TTC549 (cell line): Measurements from ENCODE around the gene RIBC2.
"Not testable (repeated sequence)": the region's sequence is repeated elsewhere in the genome, so short reads cannot be mapped to it uniquely, and the experiment has no call there.

Experiments used
- FAIRE-seq: peaks from 2 replicates; lab custom pipeline; 2012; peaks lifted over from hg19 to GRCh38; lab: Jason Lieb, UNC

Gene RIBC2

GRCh38 chr22:45449442-45449841 is 35.9 kb downstream of the RIBC2 start:
- FAIRE-seq, result not testable (repeated sequence)

- FAIRE-seq, result no peak
Measured at GRCh38 chr22:45450101-45450785, 36.8 kb downstream of the RIBC2 start.

DNA sequence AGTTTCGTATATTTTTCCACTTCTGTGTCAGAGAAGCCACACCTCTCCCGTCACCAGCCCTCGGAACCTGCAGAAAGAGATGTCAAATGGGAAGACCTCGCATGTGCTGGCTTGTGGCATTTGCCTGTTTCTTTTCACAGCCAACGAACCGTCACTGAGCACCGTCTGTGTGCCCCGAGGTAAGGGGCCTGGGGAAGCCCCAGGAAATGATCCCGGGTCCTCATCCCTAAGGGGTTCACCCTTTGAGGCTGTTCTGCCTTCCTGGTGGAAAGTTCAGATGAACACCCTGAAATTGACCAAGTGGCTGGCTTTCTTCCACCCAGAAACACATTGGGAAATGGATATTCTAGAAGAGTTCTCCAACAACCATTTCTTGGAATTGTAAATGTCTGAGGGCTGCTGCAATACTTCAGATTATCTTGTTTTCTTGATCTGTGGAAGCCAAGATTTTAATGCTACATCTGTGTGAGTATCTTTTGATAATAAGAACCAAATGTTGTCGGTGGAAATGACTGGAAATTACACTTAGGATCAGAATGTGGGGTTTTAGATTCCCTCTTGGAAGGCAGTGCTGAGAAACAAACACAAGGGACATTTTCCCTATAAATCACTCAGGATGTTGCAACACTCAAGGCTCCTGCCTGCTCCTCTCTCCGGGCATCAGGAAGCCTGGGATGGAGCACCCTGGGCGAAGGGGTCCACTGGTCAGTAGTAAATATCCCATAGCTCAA is 37.6 kb downstream of the RIBC2 start:
- FAIRE-seq, result no peak

DNA sequence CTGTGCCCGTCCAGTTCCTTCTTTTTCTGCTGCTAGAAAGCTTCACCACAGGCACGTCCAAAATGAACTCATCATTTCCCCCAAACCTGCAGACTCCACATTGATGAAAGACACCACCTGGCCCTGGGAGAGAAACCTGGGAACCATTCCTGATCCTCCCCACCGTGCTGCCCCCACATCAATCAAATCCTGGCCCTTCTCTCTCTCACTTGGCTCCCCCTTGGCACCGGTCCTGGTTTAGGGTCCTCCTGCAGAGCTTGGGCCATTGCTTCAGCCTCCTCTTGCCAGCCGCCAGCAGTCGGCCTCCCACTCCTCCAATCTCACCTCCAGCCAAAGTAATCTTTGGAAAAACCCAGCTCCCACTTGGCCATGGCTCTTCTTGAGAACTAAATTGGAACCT is 38.5 kb downstream of the RIBC2 start:
- no peak for FAIRE-seq

DNA sequence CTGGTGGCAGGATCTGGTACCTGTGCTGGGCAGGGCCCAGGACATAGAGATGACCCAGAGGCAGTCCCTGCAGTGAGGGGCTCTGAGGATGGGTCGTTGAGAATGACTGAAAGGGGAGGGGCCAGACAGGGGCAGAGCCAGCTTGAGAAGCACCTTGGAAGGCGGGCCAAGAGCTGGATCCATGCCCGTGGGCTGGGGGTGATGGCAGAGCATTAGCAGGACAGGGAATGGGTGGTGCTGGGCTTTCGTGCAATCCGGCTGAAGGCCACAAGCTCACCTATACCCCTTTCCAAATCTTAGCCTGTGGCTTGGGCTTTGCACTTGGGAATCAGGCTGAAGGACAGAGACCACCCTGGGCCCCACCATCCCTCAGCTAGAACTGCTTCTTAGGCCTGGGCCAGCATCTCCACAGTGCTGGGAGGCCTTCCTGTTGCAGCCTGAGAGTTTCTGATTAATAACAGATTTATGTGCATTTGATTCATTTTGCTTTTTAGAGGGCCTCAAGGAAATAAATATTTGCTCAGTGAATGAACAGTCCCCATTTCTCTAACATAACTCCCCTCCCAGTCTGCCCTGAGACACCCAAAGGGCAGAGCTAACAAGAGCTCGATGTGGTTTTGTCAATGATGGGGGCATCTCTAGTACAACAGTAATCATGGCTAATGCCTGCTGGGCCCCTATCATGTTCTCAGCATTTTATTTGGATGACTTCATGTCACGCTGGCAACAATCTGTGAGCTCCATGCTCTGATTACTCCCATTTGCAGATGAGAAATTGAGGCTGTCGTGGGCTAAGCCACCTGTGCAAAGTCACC is 39.3 kb downstream of the RIBC2 start:
- FAIRE-seq, result no peak

DNA sequence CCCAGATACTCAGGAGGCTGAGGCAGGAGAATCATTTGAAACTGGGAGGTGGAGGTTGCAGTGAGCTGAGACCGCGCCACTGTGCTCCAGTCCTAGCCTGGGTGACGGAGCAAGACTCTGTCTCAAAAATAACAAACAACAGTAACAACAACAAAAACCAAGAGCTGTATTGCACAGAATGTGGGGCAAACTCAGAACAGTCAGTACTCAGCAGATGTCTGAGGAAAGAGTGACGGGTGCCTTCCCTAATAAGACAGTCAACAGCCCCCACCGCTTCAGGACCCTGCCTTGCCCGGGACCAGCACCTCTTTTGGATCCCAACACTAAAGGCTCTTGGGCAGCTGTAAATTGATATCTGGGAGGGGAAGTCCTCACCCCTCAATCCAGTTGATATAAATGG is 40.3 kb downstream of the RIBC2 start:
- FAIRE-seq, result no peak

DNA sequence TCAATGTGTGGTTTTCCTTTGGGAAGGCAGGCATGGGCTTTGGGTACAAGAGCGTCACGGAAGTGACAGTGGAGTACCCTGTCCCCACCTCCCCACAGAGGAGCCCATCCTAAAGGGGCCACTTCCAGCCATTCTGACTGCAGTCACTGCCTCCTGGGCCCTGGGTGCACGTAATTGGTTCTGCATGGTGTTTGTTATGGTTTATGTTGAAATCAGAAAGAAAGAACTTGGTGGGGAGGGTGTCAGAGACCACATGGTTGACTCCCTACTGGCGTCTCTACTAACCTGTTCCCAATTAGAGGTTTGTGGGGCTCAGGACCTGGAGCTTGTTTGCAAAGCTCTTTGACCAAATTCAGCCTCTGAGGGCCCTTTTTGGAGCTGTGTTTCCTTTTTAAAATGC is 40.8 kb downstream of the RIBC2 start:
- no peak for FAIRE-seq

DNA sequence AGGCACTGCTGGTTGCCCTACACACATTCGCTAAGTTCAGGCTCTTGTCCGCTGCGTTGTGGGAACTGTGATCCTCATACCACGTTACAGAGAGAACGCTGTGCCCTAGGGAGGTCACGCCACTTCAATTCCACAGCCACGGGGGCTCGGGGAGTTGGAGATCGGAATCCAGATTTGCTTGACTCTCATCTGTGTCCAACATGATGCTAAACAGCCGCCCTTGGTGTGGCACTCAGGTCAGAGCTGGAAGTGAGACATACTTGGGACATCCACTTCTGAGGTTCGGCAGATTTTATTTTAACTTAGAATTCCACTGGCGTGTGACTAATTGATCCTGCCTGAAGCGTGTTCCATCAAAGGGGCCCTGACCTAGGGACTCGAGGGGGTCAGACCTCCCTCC is 41.7 kb downstream of the RIBC2 start:
- FAIRE-seq, result no peak

DNA sequence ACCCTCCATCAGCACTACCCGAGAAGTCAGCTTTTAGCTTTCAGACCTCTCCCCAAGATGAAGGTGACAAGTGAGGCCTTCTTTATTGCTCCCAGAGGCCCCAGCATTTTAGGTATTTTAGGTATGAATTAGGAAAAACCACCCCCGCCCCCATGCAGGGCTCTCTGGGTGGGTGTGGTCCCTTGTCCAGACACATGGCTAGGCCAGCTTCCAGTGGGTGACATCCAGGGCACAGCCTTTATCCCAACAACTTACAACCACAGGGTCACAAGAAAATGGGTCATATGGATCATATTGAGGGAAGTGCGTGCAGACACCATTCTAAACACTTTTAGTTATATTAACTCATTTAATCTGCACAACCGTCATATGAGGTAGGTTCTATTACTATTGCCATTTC is 42.1 kb downstream of the RIBC2 start:
- FAIRE-seq, result no peak

- FAIRE-seq, result no peak
Measured at GRCh38 chr22:45456811-45457210, 43.3 kb downstream of the RIBC2 start.

GRCh38 chr22:45458532-45458931 is 45.0 kb downstream of the RIBC2 start:
- FAIRE-seq, result no peak

DNA sequence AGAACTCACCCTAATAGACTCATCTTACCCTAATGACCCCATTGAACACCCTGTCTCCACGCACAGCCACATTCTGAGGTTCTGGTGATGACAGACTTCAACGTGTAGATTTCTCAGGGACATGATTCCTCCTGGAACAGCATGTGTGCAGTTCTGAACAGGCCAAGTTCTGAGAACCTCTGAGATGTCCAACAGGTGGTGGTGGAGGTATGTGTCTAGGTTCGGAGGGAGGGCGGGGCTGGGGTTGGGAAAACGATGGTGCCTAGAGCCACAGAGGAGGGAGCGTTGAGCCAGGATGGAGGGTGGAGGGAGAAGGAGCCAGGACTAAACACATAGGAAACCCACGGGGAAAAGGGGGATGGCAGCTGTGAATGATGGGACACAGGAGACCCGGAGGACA is 45.7 kb downstream of the RIBC2 start:
- no peak for FAIRE-seq

- FAIRE-seq, result no peak
Measured at GRCh38 chr22:45460288-45461109, 47.0 kb downstream of the RIBC2 start.

DNA sequence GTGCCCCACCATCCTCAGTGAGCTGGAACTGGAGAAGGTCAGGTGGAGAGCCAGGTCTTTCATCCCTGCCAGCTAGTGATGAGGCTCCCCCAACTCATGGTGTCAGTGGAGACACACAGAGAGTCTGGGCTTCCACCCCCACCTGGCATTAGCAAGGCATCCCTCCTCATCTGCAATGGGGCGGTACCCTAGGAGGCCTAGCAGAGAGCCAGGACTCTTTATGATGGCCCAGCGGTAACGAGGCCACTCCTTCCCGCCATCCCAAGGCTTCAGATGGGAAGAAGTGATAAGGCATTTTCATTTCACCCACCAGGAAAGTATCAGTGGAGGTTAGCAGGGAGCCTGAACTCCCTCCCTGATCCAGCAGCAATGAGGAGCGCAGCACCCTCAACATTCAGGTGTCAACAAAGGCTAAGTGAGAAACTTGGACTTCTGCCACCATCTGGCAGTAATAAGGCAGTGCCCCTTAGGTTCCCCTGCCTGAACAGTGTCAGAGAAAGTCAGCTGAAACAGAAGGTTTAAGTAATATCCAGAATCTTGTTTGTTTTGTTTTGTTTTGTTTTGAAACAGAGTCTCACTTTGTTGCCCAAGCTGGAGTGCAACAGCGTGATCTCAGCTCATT is 48.7 kb downstream of the RIBC2 start:
- no peak for FAIRE-seq

DNA sequence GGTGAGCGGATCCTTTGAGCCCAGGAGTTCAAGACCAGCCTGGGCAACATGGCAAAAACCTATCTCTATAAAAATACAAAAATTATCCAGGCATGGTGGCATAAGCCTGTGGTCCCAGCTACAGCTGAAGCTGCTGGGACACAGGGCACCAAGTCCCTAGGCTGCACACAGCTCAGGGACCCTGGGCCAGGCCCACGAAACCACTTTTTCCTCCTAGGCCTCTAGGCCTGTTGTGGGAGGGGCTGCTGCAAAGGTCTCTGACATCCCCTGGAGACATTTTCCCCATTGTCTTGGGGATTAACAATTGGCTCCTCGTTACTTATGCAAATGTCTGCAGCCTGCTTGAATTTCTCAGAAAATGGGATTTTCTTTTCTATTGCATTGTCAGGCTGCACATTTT is 50.2 kb downstream of the RIBC2 start:
- FAIRE-seq, result not testable (repeated sequence)

DNA sequence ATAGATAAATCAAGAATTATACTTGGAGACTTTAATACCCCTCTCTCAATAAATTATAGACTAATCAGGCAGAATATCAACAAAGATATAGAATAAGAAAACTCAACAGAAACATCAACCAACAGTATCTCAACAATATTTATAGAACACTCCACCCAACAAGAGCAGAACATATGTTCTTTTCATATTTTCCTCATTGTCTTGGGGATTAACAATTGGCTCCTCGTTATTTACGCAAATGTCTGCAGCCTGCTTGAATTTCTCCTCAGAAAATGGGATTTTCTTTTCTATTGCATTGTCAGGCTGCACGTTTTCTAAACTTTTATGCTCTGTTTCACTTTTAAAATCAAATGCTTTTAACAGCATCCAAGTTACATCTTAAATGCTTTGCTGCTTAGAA is 52.1 kb downstream of the RIBC2 start:
- FAIRE-seq, result no peak

DNA sequence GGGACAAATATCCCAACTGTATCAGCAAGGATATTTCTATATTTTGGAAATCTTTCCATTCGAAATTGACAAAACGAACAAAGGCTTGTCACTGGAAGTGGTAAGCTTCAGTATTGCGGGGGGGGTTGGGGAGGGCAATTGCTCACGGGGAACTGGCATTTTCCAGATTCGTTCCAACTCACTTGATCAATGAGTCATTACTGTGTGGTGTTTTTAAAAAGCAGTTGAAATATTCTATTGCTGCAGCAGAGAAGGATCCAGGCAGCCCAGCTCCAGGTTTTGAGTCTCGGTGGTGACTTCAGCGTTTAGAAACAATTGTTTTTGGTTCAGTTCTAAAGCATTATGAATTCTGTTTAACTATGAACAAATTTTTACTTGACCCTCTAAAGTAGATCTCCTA is 55.4 kb downstream of the RIBC2 start:
- no peak for FAIRE-seq

GRCh38 chr22:45469281-45470073 is 56.0 kb downstream of the RIBC2 start:
- no peak for FAIRE-seq

GRCh38 chr22:45470871-45471270 is 57.4 kb downstream of the RIBC2 start:
- no peak for FAIRE-seq

DNA sequence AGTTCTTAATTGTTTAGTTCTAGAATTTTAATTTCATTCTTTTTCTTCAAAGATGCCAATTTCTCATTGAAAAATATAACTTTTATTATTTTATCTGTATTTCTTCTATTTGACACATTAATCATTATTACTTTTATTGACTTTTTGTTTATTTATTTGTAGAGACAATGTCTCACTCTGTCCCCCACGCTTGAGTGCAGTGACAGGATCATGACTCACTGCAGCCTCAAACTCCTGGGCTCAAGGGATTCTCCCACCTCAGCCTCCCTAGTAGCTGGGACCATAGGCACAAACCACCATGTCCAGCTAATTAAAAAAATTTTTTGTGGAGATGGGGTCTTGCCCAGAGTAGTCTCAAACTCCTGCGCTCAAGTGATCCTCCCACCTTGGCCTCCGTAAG is 58.9 kb downstream of the RIBC2 start:
- FAIRE-seq, result no peak

GRCh38 chr22:45473626-45474237 is 60.2 kb downstream of the RIBC2 start:
- FAIRE-seq, result no peak
